Smooth muscle cell (in vitro differentiated cells): ENCODE measurements around the gene B3GNT9. TPM values are rescaled to one million over a fixed set of nuclear protein-coding genes. Genes with fewer than 3 reads are reported as not detected.

Experiments
- DNase-seq: peaks from one replicate; lab custom pipeline; 2025; ENCODE audit not compliant: unreplicated experiment; lab: John Stamatoyannopoulos, UW
- H2AFZ ChIP-seq: fragments of 200-600 bp; sonication (generic); 2 replicates; pipeline ENCODE4 v1.6.0; 2016; ENCODE audit warnings: antibody characterized with exemption, low read depth, mild to moderate bottlenecking
- H3F3A ChIP-seq: fragments of 200-600 bp; sonication (generic); 2 replicates; pipeline ENCODE4 v1.6.0; 2017; ENCODE audit warnings: antibody characterized with exemption, low read depth
- H3K27ac ChIP-seq: fragments of 200-600 bp; sonication (generic); 2 replicates; pipeline ENCODE4 v1.5.1; 2016; ENCODE audit warnings: low read depth, mild to moderate bottlenecking
- H3K27me3 ChIP-seq: fragments of 200-600 bp; sonication (generic); 2 replicates; pipeline ENCODE4 v1.6.1; 2016; ENCODE audit warnings: low read depth, mild to moderate bottlenecking
- H3K36me3 ChIP-seq: fragments of 200-600 bp; sonication (generic); 2 replicates; pipeline ENCODE4 v1.5.1; 2016; ENCODE audit warnings: low read depth
- H3K4me1 ChIP-seq: fragments of 200-600 bp; sonication (generic); 2 replicates; pipeline ENCODE4 v1.5.1; 2016; ENCODE audit warnings: low read depth
- H3K4me2 ChIP-seq: fragments of 200-600 bp; sonication (generic); 2 replicates; pipeline ENCODE4 v1.6.0; 2016; ENCODE audit warnings: mild to moderate bottlenecking
- H3K4me3 ChIP-seq: fragments of 200-600 bp; sonication (generic); 2 replicates; pipeline ENCODE4 v1.5.1; 2016; ENCODE audit warnings: mild to moderate bottlenecking
- H3K79me2 ChIP-seq: fragments of 200-600 bp; sonication (generic); 2 replicates; pipeline ENCODE4 v1.6.0; 2016; ENCODE audit warnings: low read depth, mild to moderate bottlenecking
- H3K9ac ChIP-seq: fragments of 200-600 bp; sonication (generic); 2 replicates; pipeline ENCODE4 v1.6.0; 2016; ENCODE audit warnings: low read depth
- H3K9me3 ChIP-seq: fragments of 200-600 bp; sonication (generic); replicated peaks from 2 replicates; pipeline ENCODE4 v1.5.1; 2016; ENCODE audit warnings: low read depth
- H4K20me1 ChIP-seq: fragments of 200-600 bp; sonication (generic); 2 replicates; pipeline ENCODE4 v1.6.0; 2016; ENCODE audit warnings: low read depth
- CTCF ChIP-seq: fragments of 200-600 bp; sonication (generic); IDR thresholded peaks from 2 replicates; pipeline ENCODE4 v1.5.1; 2017; ENCODE audit warnings: borderline replicate concordance, mild to moderate bottlenecking, antibody characterized with exemption; ENCODE audit not compliant: insufficient read depth, poor library complexity, severe bottlenecking
- WGBS: methylation state at CpG from one replicate; pipeline ENCODE4 v1.1.7; 2016; ENCODE audit warnings: low lambda C conversion rate; 5-methylcytosine and 5-hydroxymethylcytosine counted together
- polyA plus RNA-seq: library from polyadenylated mRNA; unstranded; fragments of >200 nt; fragmentation: Nextera tagmentation; extraction: Ambion mirVana; gene quantifications from 2 replicates; pipeline ENCODE4 v1.2.1, GENCODE V29; 2016
- total RNA-seq: library from RNA; depleted of rRNA; stranded (reverse); fragments of >200 nt; gene quantifications from 2 replicates; pipeline ENCODE4 v1.2.3, GENCODE V29; 2014

The B3GNT9 gene
- total and polyA plus RNA-seq, 2 experiments from 2014 or later = 29.9 to 39.3 TPM

- Histone ChIP-seq H3K36me3 (no peaks in the 10 kb centered on the region), H3K27me3 (peaks cover 65% of the 10 kb centered on the region), H3K4me1 (peaks cover 11% of the 10 kb centered on the region), H3K4me3 (peak overlapping the region; percentile 40), H3K4me2 (peak overlapping the region; percentile 87), H2AFZ (no peak overlapping the region), H3K9ac (no peak overlapping the region), H3K79me2 (no peaks in the 10 kb centered on the region), H3F3A (no peaks in the 10 kb centered on the region), H3K27ac (no peak overlapping the region), H4K20me1 (peaks cover 33% of the 10 kb centered on the region), H3K9me3 (no peaks in the 10 kb centered on the region)
- no peak for DNase-seq
- no peak for TF ChIP-seq CTCF
- 5% methylated on average over 90 of the region's 99 CpGs for WGBS
Observed at GRCh38 chr16:67163164-67163998, 12.6 kb upstream of the B3GNT9 start.

- no peak for DNase-seq
- Histone ChIP-seq H3K27ac (no peak overlapping the region), H3K9me3 (no peaks in the 10 kb centered on the region), H3F3A (no peaks in the 10 kb centered on the region), H3K4me2 (peak overlapping the region; percentile 87), H2AFZ (no peak overlapping the region), H4K20me1 (peaks cover 40% of the 10 kb centered on the region), H3K79me2 (no peaks in the 10 kb centered on the region), H3K9ac (no peak overlapping the region), H3K27me3 (peaks cover 72% of the 10 kb centered on the region), H3K36me3 (no peaks in the 10 kb centered on the region), H3K4me1 (peaks cover 11% of the 10 kb centered on the region), H3K4me3 (peak overlapping the region; percentile 40)
- no peak for TF ChIP-seq CTCF
- WGBS = 8% methylated on average over 44 of the region's 44 CpGs
Observed at GRCh38 chr16:67162506-67163163, 11.8 kb upstream of the B3GNT9 start.

GRCh38 chr16:67161595-67162058 is 10.8 kb upstream of the B3GNT9 start:
- H2AFZ ChIP-seq = no peak overlapping the region
- H3K36me3 ChIP-seq = no peaks in the 10 kb centered on the region
- peaks cover 70% of the 10 kb centered on the region for H3K27me3 ChIP-seq
- peak overlapping the region; percentile 92 for H3K4me3 ChIP-seq
- 42% methylated on average over 25 of the region's 25 CpGs for WGBS
- H3F3A ChIP-seq = no peaks in the 10 kb centered on the region
- H3K79me2 ChIP-seq = no peaks in the 10 kb centered on the region
- no peak overlapping the region for H3K27ac ChIP-seq
- peak overlapping the region; percentile 96 for H3K4me2 ChIP-seq
- peaks cover 50% of the 10 kb centered on the region for H4K20me1 ChIP-seq
- DNase-seq = no peak
- peaks cover 11% of the 10 kb centered on the region for H3K4me1 ChIP-seq
- TF ChIP-seq CTCF = no peak
- H3K9me3 ChIP-seq = no peaks in the 10 kb centered on the region
- H3K9ac ChIP-seq = no peak overlapping the region
